T follicular helper cell (primary cell): ENCODE data around the gene MMP28.
A peak's percentile ranks its signal among the peaks of the same experiment; 100 is the strongest.

Experiments used
- DNase-seq: peaks from one replicate; pipeline ENCODE4 v3.0.0-alpha.2; 2020; ENCODE audit warnings: low read depth

MMP28 gene

DNA sequence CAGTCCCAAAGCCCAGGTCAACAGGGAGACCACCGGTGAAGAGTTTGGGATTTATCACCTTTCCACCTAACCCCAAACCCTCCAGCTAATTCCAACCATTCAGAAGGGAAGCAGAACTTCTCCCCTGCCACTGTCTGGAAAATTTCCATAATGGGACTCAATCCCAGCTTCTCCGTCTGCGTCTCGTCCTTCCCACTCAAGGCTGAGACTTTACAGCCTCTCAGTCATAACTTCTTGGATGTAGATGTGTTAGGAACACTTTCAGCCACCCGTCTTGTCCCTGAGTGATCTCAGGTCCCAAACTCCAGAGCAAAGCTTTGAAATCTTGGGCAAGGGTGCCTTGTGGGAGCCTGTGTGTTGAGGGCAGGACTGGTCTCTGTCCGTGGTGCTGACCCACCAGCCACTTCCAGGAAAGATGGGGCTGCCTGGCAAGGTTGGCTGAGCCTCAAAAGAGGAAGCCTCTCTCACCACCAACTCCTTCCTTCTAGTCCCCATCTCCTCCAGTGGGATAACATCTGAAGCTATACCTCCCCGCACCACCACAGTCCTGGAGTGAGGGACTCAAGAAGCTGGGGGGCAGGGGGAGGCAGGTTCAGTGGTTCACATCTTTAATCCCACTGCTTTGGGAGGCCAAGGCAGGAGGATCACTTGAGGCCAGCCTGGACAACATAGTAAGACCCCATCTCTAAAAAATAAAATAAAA, 51.7 kb downstream of the MMP28 start:
- no peak for DNase-seq

DNA sequence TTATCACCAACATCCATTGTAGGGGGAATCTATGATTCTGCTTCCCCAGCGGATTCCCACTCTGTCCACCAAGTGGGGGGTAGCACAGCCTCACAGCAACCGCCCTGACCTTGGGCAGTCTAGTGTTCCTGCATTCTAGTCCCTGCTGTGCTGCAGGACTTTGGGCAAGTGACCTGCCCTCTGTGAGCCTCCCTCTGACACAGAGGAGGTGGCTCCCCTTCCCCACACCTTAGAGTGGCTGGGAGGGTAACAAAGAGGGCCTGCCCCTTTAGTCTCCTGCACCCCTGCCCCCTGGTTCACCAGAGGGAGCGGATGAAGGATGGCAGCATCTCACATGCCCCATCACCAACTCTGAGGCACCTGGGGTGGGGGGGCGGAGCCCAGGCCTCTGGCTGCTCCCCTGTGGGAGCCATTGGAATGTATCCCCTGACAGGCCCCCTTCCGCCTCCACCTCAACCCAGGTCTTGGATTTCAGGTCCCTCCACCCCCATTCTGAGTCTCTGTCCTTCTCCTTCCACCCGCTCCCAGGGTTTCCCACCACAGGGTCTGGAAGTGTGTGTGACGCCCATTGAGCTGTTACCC, 52.5 kb downstream of the MMP28 start:
- DNase-seq = no peak

DNA sequence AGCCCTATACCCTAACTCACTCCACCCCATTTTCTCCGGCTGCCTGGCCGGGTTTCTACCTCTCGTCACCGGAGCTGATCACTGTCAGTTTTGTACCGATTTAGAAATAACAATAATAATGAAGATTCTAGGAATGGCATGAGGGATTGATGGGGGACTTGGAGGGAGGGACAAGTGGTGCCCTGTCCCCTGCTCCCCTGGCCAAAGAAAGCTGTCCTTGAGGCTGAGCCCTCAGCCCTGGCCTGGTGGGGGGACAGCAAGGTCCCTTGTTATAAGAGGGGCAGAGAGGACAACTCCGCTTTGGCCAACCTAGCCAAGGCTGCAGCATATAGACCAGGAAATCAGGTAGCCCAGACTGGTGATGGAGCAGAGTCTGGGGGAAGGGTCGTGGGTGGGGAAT, 52.9 kb downstream of the MMP28 start:
- no peak for DNase-seq

DNA sequence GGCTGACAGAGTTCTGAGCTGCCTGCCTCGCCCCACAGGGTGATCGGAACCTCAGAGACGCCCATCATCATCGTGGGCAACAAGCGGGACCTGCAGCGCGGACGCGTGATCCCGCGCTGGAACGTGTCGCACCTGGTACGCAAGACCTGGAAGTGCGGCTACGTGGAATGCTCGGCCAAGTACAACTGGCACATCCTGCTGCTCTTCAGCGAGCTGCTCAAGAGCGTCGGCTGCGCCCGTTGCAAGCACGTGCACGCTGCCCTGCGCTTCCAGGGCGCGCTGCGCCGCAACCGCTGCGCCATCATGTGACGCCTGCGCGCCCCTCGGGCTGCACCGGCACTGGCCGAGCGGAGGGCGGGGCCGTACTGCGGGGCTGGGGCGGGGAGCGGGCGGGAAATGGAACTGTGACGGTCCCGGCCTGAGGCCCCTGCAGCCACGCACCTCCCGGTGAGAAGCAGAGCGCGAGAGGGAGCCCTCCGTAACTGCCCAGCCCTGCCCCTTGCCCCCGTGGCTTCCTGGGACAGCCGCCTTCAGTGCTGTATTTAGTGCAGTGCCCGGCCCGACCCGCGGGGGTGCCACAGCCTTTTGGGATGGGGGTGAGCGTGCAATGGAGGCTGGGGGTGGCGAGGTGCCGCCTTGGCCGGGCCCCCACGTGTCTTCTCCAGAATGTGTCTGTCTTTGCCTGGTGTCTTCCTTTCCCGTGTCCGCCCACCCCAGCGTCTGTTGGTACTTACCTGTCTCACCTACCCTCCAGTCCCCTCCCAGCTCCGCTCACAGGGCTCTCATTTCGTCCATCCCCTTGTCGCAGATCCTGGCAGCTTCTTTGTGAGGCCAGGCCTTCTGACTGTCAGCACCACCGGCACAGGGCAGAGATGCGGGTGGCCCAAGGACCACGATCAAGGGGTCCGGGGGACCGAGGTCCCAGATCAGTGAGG, 54.2 kb downstream of the MMP28 start:
- no peak for DNase-seq

DNA sequence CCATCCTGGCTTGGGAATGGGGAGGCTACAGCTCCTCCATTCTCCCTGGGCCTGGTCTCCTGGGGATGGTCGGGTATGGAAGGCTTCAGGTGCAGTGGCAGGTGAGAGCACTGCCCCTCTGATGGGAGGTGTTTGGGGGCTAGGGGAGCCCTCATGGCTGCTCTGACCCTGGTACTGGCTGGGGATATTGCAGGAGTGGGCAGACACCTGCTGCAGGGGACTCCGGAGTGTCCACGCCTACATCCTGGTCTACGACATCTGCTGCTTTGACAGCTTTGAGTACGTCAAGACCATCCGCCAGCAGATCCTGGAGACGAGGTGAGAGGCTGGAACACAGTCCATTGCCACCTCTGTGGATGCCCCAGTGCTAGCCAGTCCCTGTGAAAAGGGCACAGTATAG, 55.2 kb downstream of the MMP28 start:
- DNase-seq = no peak

DNA sequence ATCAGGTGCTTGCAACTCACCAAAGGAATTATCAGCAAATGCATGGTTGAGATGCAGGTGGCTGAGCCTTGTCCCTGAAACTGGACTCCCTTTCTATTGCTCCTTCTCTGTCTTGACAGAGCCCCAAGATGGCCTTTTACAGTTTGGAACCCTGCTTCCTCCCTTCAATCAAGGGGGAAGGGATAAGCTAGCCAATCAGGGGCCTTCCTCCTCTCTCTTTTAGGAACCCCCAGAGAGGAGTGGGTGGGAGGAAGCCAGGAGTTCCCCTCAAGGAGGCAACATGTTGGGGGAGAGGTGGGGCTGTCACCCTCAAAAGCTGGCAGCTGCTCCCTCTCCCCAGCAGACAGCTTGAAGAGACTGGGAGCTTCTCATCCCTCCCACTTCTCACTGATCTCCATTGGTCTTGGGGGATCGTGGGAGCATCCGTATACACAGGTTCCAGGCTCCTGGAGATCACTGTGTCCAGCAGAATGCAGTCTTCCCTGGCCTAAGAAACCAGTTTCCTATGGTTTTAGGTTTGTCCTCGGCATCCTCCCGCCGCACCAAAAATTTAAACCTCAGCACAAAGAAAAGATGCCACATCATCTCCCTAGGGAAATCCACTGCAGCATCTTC, 56.8 kb downstream of the MMP28 start:
- no peak for DNase-seq

DNA sequence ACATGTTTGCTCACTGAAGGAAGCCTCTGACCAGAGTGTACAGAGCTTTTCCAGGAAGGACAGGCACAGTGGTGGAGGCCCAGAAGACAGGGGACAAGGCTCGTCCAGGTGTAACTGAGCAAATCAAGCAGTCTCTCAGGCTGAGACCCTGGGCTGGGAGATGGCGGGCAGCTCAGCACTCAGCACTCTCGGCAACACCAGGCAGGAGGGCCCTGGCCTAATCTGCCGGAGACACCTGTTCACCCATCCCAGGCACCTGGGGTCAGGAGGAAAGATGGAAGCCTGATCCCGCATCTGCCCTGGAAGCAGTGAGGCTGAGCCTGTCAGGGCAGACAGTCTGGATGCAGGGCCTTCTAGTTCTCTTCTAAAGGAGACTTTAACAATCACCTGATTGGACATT, 59.2 kb downstream of the MMP28 start:
- DNase-seq = no peak

DNA sequence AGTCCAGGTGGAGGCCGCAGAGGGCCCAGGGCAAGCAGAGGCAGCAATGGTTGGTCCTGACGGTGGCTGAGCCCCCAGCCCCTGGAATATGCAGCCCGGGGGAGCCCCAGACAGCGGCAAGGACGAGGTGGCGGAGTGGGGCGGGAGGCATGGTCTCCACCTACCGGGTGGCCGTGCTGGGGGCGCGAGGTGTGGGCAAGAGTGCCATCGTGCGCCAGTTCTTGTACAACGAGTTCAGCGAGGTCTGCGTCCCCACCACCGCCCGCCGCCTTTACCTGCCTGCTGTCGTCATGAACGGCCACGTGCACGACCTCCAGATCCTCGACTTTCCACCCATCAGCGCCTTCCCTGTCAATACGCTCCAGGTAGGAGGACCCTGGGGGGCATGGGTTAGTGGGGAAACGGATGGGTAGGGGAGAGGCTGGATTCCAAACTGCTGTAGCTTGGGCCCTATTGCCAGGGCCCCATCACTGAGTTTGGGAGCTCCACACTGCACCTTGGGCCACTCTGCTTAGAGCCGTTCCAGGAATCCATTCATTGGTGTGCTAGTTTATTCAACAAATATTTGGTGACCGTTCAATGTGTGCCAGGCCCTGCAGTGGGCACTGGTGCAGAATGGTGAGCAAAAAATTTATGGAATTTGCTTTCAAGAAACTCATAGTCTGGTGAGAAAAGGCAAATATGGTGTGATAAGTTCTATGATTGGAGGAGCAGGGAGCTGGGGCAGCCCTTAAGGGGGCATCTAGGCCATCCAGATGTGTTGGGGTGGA, 60.2 kb downstream of the MMP28 start:
- DNase-seq = no peak

DNA sequence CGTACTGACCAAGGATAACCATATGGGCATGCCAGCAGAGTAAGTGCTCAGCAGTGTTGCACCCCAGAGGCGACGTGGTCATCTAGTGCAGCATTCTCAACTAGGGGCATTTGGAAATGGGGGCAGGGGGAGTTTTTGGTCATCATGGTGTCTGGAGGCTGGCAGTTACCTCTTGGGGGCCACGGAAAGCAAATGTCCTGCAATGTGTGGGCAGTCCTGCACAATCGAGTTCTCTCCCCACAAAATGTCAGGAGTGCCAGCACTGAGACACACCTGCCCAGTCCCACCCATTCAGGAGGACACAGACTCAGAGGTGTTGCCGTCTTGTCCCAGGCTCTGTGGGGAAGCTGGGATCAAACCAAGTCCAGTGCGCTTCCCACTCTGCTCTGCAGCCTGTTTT, 61.0 kb downstream of the MMP28 start:
- DNase-seq = no peak

DNA sequence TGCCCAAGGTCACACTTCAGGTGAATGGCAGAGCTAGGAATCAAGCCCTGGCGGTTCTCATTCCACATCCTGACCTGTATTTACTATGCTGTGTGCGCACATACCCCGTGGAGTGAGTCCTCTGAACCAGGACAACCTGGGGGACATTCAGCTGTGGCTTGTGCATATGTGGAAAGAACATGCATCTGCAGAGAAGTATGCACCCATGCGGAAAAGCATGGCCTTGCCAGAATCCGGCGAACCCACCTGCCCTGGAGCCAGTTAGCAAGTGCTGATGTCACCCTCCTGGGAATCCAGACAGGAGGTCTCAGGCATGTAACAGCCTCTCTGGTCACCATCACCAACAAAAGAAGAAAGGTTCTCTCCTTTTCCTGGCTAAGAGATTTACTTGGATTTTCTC, 62.1 kb downstream of the MMP28 start:
- DNase-seq = no peak

DNA sequence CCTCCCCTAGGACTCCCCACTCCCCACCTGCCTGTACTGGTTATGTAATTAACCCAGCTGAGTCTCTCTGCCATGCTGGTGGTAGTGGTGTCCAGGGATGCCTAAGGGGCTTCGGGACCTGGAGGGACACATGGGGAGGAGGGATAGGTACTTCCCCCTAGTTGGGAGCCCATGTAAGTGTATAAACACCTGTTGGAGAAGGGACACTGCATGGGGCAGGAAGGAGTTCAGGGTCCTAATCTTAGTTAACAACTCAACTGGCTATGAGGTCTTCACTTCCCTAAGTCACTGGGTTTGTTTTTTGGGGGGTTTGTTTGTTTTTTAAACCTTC, 62.7 kb downstream of the MMP28 start:
- no peak for DNase-seq

DNA sequence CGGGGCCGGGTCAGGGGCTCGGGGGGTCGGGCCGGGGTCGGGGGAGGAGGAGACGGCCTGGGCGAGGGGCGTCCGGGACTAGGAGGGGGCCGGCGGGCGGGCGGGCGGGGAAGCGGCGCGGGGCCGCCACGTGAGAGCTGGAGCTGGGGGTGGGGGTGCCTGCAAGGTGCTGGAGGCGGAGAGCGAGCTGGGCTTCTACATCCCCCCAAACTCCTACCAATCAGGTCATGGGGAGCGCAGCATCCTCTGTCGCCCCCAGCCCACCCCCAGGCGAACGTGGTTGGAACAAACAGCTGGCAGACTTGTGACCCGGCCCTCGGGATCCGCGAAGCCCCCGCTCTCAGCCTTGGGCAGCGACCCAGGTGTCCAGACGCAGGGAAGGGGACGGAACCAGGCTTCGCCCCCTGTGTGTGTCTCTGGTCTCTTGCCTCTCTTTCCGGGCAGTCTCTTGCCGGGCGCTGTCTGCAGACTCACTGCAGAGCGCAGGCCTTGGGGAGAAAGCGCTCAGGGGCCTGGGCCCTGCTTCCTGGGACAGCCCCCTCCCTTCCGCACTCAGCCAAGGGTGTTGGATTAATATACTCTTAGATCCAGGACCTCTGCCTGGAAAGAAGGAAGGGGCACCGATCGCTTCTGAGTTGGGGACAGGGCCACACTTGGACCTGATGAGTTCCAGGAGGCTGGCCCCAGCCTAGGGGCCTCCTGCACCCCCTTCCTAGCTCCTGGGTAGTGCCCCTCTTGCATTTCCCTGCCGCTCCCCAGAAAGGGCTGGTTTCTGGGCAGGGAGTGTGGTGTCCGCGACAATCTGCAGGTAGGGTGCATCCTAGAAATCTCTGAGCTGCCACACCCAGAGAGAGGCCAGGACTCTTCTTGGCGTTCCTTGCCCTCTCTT, 63.3 kb downstream of the MMP28 start:
- no peak for DNase-seq

DNA sequence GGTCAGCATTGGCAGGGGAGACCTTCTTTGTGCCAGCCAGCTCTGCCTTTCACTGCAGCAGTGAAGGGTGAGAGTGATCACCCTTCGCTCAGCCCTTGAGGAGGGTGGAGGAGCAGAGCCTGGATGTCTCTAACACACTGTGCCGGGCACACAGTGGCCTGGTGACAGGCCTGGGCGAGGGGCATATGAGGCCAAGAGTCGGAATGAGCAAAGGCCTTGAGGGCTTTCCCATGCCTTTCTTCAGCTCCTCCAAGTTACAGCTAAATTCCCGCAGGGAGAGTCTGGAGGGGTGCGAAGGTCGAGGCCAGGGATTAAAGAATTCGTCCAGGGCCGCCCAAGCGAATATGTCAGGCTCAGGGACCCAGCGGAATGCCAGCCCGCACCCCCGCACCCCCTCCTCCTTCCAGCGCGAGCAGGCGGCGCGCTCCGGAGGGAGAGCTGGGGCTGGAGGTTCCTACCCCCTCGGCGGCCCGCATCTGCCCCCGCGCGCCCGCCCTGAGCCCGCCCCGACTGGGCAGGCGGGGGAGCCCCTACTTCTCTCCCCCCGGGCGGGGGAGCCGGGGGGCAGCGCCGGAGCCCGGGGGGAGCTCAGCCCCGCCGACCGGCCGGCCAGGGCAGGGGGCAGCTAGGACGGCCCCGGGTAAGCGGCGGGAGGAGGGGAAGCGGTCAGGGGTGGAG, 64.1 kb downstream of the MMP28 start, which contains the start of gene RASL10B:
RASL10B (plus strand) TSS at position 401 of the 678 bp plus-strand sequence. CDS start 3,546 bp downstream, outside the sequence.
- peak; percentile 16 for DNase-seq

DNA sequence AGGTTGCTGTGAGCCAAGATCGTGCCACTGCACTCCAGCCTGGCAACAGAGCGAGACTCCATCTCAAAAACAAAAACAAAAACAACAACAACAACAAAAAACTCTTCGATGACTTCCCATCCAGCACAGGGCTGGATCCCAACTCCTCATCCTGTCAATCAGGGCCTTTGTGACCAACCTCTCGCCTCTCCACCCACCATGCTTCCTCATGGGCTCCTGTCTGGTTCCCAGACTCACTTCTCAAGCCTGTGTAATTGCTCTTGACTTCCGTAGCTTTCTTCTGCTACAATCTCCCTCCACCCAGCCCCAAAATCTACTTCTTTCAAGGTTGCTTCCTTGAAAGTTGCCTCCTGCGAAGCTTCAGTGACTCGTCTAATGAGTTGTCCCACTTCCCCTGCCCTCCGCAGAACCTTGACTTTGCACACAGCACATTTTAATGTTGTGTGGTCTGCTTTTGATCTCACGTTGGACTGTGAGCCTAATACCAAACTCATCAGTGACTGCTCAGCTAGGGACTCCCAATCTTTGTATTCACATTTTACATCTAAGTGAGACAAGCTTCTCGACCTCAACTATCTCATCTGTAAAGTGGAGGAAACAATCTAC, 64.9 kb downstream of the MMP28 start:
- DNase-seq = no peak

DNA sequence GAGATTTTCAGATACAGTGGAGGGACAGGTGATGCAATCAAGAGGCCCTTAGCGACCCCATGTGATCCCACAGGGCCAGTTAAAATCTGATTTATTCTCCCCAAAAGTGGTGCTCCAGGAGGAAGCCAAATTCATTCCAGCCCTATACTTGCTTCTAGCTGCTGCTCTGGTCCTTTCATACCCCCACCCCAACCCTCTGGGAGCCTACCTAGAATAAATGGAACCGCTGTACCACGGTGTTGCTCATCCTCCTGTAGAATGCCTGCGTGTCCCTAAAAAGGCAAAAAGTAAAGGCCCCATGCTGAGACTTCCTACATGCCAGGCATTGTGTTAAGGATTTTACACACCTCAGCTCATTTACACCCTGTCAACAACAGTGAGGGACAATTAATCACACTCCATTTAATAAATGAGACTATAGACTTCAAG, 66.0 kb downstream of the MMP28 start:
- no peak for DNase-seq

DNA sequence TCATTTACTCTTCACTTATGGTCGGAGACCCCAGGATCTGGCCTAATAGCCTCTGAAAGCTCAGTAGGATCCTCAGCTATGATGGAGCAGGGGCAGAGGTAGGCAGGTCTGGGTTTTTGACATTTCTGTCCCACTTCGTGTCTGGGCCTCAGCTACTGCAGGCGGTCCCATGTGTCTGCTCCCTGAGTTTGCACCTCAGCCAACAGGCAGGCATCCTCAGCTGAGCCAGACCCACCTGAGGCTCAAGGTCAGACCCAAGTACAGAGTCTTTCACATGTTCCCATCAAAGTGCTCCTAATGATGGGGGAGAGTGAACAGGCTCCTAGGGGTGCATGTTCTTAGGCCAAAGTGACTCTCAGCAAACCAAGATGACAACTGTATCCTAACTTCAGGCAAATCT, 66.9 kb downstream of the MMP28 start:
- DNase-seq = no peak

DNA sequence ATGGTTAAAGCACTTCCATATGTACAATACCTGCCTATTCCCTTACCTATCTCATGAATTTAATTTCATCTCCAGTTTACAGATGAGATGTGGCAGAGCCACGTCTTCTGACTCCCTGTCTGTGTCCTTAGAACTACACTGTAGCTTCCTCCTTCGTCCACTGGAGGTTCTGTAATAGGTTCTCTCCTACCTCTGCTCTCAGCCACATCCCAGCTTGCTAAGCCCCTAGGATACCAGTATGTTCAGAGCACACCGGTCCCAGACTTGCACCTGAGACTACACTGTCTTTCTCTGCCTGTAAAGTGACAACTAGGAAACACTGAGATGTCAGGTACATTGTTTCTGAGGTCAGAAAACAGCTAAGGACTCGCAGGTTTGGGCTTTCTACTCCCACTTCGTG, 67.8 kb downstream of the MMP28 start:
- DNase-seq = no peak

DNA sequence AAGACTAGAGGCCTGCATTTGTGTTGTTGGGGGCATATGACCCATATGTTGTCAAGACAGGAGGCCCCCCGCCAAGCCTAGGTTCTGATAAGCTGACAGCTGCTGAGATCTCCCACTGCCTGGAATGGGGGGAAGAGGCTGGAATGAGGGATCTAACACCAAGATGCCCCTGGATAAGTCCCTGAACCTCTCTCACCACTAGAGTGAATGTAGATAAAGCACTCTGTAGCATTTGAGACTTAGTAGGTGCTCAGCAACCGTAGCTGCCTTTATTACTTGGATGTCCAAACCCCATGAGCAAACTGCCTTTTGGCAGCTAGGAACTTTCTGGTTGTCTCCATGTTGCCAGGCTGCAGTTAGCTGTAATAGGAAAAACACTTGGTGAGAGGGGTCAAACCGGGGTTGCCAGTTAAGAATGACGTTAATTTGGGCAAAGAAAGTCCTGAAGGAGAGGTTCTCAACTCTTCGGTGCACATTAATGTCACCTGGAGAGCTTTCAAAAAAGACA, 68.4 kb downstream of the MMP28 start:
- no peak for DNase-seq
